HAP-1 (cell line): ENCODE results near the gene SHISA5.

Experiments
- DNase-seq, 2 experiments: peaks; one replicate each; pipeline ENCODE4 v3.0.0-alpha.2; 2016 to 2020; ENCODE audit warnings: low spot score in 2 of 2
- H3K27me3 ChIP-seq: fragments of 250-450 bp; sonication (Bioruptor Pico); 2 replicates; pipeline ENCODE4 v1.5.1; 2020; ENCODE audit warnings: low read depth, mild to moderate bottlenecking, moderate library complexity
- H3K36me3 ChIP-seq: fragments of 250-450 bp; sonication (Bioruptor Pico); replicated peaks from 2 replicates; pipeline ENCODE4 v1.5.1; 2020; ENCODE audit warnings: mild to moderate bottlenecking
- H3K4me1 ChIP-seq: fragments of 250-450 bp; sonication (Bioruptor Pico); 2 replicates; pipeline ENCODE4 v1.5.1; 2020; ENCODE audit warnings: mild to moderate bottlenecking
- H3K4me3 ChIP-seq: fragments of 250-450 bp; sonication (Bioruptor Pico); 2 replicates; pipeline ENCODE4 v1.5.1; 2020; ENCODE audit warnings: mild to moderate bottlenecking, moderate library complexity
- H3K9me3 ChIP-seq: fragments of 250-450 bp; sonication (Bioruptor Pico); 2 replicates; pipeline ENCODE4 v1.5.1; 2020; ENCODE audit warnings: mild to moderate bottlenecking, moderate library complexity
- in situ Hi-C: fragments of 300-500 bp; cut with MboI; formaldehyde crosslinking; loops from 3 replicates; pipeline ENCODE4 v1.14.3; 2020; ENCODE audit warnings: low sequenced_read_pairs, inconsistent platforms, mixed read lengths

SHISA5 gene

GRCh38 chr3:48423883-48424695 lies 79.9 kb downstream of the SHISA5 start:
- H3K36me3 ChIP-seq: no peaks in the 10 kb centered on the region

GRCh38 chr3:48423241-48423882 lies 80.6 kb downstream of the SHISA5 start:
- no peaks in the 10 kb centered on the region for H3K9me3 ChIP-seq
- H3K27me3 ChIP-seq: no peaks in the 10 kb centered on the region
- H3K4me3 ChIP-seq: no peak overlapping the region
- in situ Hi-C loops: no loop called here
- peaks cover 4% of the 10 kb centered on the region for H3K4me1 ChIP-seq
- DNase-seq: no peak
- no peaks in the 10 kb centered on the region for H3K36me3 ChIP-seq

More at GRCh38 chr3:48423883-48424695, 79.9 kb downstream of the SHISA5 start:
- in situ Hi-C loops: no loop called here
- Histone ChIP-seq H3K9me3 (no peaks in the 10 kb centered on the region), H3K27me3 (no peaks in the 10 kb centered on the region), H3K4me1 (peaks cover 5% of the 10 kb centered on the region), H3K4me3 (no peak overlapping the region)
- no peak for DNase-seq

- in situ Hi-C loops: no loop called here
- Histone ChIP-seq H3K36me3 (no peaks in the 10 kb centered on the region), H3K27me3 (no peaks in the 10 kb centered on the region), H3K4me1 (no peaks in the 10 kb centered on the region), H3K4me3 (no peak overlapping the region), H3K9me3 (no peaks in the 10 kb centered on the region)
- DNase-seq: no peak
Observed at GRCh38 chr3:48422681-48423080, 81.3 kb downstream of the SHISA5 start.

GRCh38 chr3:48422272-48422671 lies 81.7 kb downstream of the SHISA5 start:
- no peaks in the 10 kb centered on the region for H3K36me3 ChIP-seq
- no peaks in the 10 kb centered on the region for H3K9me3 ChIP-seq
- H3K4me3 ChIP-seq: no peak overlapping the region
- in situ Hi-C loops: no loop called here
- DNase-seq: no peak
- no peaks in the 10 kb centered on the region for H3K4me1 ChIP-seq
- H3K27me3 ChIP-seq: no peaks in the 10 kb centered on the region

GRCh38 chr3:48420561-48420960 lies 83.4 kb downstream of the SHISA5 start:
- H3K36me3 ChIP-seq: no peaks in the 10 kb centered on the region
- H3K4me3 ChIP-seq: no peak overlapping the region
- in situ Hi-C loops: no loop called here
- H3K4me1 ChIP-seq: no peaks in the 10 kb centered on the region
- no peaks in the 10 kb centered on the region for H3K9me3 ChIP-seq
- DNase-seq: no peak
- no peaks in the 10 kb centered on the region for H3K27me3 ChIP-seq

GRCh38 chr3:48419597-48419996 lies 84.4 kb downstream of the SHISA5 start:
- no peaks in the 10 kb centered on the region for H3K9me3 ChIP-seq
- no peak for DNase-seq
- no peaks in the 10 kb centered on the region for H3K27me3 ChIP-seq
- in situ Hi-C loops: no loop called here
- no peaks in the 10 kb centered on the region for H3K4me1 ChIP-seq
- no peak overlapping the region for H3K4me3 ChIP-seq
- H3K36me3 ChIP-seq: peaks cover 3% of the 10 kb centered on the region; the same call in 1 of the 2 replicates

GRCh38 chr3:48419149-48419548 lies 84.8 kb downstream of the SHISA5 start:
- in situ Hi-C loops: no loop called here
- Histone ChIP-seq H3K36me3 (peaks cover 6% of the 10 kb centered on the region; the same call in 1 of the 2 replicates), H3K4me1 (no peaks in the 10 kb centered on the region), H3K4me3 (no peak overlapping the region), H3K9me3 (no peaks in the 10 kb centered on the region), H3K27me3 (no peaks in the 10 kb centered on the region)
- DNase-seq: no peak

GRCh38 chr3:48418651-48419050 lies 85.3 kb downstream of the SHISA5 start:
- Histone ChIP-seq H3K36me3 (peaks cover 6% of the 10 kb centered on the region; the same call in 1 of the 2 replicates), H3K9me3 (no peaks in the 10 kb centered on the region), H3K4me3 (no peak overlapping the region), H3K27me3 (no peaks in the 10 kb centered on the region), H3K4me1 (no peaks in the 10 kb centered on the region)
- in situ Hi-C loops: no loop called here
- DNase-seq: no peak

GRCh38 chr3:48418140-48418539 lies 85.8 kb downstream of the SHISA5 start:
- in situ Hi-C loops: no loop called here
- Histone ChIP-seq H3K27me3 (no peaks in the 10 kb centered on the region), H3K4me1 (no peaks in the 10 kb centered on the region), H3K4me3 (no peak overlapping the region), H3K9me3 (no peaks in the 10 kb centered on the region), H3K36me3 (peaks cover 6% of the 10 kb centered on the region; the same call in 1 of the 2 replicates)
- DNase-seq: no peak
